Subcutaneous preadipocyte (primary cell): Measurements from ENCODE around the gene TNFRSF25. TPM values are rescaled to one million over a fixed set of nuclear protein-coding genes. Genes with fewer than 3 reads are reported as not detected.

Source experiments
- small RNA-seq: library from RNA; depleted of rRNA; stranded (forward); fragments of <200 nt; gene quantifications from one replicate; pipeline ENCODE3, GENCODE V24; 2012
- total RNA-seq: library from RNA; depleted of rRNA; stranded (reverse); fragments of >200 nt; gene quantifications from 2 replicates; pipeline ENCODE4 v1.2.3, GENCODE V29; 2012

TNFRSF25 gene, protein sequence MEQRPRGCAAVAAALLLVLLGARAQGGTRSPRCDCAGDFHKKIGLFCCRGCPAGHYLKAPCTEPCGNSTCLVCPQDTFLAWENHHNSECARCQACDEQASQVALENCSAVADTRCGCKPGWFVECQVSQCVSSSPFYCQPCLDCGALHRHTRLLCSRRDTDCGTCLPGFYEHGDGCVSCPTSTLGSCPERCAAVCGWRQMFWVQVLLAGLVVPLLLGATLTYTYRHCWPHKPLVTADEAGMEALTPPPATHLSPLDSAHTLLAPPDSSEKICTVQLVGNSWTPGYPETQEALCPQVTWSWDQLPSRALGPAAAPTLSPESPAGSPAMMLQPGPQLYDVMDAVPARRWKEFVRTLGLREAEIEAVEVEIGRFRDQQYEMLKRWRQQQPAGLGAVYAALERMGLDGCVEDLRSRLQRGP
- 0.37 and 3.1 TPM in 2 replicates for total RNA-seq

DNA sequence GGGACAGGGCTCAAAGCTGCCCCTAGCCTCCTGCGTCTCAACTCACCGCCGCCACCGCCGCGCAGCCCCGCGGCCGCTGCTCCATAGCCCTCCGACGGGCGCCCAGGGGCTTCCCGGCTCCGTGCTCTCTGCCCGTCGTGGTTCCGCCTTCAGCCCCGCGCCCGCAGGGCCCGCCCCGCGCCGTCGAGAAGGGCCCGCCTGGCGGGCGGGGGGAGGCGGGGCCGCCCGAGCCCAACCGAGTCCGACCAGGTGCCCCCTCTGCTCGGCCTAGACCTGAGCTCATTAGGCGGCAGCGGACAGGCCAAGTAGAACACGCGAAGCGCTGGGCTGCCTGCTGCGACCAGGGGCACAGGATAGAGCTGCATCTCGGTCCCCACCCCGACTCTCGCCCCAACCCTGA is at the start of gene TNFRSF25:
Gene TNFRSF25, minus strand, starts transcription at position 151 of the 400 bp plus-strand sequence. Its CDS starts 66 bp downstream, at position 85.

DNA sequence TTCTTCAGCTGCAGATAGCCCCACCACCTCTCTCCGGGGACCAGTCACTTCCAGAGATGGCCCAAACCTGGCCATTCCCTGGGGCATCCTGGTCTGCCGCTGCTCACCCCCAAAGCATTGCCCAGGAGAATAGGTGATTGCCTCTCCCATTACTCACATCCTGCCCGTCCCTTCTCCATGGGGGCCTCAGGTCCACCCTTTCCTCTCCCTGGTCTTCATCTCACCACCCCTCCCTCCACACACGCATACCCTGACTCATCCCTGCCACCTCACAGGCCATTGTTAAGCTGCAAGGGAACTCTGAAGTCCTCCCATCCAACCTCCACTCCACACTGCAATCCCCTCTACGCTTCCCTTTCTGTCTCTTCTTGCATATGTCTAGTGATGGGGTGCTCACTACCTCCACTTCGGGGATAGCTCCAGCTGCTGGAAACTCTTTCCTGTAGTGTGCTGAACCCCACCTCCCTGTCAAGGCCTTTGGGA is 25.5 kb upstream of the TNFRSF25 start, which contains the start of gene PLEKHG5:
Gene PLEKHG5, minus strand, starts transcription at position 188 of the 483 bp plus-strand sequence. CDS start 14,096 bp downstream, outside the sequence.

DNA sequence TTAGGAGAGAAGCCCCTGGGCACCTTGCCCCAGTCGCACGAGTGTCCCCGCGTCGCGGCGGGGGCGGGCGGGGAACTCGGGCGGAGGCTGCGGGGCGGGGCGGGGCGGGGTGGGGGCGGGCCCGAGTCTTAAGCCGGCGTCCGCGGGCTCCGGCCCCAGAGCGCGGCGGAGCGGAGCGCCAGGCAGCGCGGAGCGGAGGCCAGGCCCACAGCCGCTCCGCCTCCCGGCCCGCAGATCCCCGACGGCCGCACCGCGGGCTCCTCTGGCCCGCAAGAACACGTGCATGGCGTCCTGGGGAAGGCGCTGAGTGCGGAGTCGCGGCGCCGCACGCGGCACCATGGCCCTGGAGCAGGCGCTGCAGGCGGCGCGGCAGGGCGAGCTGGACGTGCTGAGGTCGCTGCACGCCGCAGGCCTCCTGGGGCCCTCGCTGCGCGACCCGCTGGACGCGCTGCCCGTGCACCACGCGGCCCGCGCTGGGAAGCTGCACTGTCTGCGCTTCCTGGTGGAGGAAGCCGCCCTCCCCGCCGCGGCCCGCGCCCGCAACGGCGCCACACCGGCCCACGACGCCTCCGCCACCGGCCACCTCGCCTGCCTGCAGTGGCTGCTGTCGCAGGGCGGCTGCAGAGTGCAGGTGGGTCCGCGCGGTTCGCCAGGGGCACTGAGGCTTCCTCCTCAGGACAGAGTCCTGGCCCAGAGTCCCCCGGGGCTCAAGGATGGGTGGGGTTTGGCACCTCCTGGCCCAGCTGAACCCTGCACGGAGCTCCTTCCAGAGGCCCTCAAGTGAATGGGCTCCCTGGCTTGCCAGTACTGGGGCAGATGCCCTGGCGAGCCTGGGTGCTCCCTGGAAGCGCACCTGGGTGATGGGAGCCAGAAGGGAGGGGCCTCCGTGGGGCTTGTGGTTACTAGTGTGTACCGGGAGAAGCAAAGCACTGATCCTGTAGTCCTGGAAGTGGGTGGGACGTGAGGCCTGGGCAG is 41.1 kb downstream of the TNFRSF25 start, which contains the start of gene ESPN:
Gene ESPN, plus strand, starts transcription at position 158 of the 975 bp plus-strand sequence. Its CDS starts 180 bp downstream, at position 338.

DNA sequence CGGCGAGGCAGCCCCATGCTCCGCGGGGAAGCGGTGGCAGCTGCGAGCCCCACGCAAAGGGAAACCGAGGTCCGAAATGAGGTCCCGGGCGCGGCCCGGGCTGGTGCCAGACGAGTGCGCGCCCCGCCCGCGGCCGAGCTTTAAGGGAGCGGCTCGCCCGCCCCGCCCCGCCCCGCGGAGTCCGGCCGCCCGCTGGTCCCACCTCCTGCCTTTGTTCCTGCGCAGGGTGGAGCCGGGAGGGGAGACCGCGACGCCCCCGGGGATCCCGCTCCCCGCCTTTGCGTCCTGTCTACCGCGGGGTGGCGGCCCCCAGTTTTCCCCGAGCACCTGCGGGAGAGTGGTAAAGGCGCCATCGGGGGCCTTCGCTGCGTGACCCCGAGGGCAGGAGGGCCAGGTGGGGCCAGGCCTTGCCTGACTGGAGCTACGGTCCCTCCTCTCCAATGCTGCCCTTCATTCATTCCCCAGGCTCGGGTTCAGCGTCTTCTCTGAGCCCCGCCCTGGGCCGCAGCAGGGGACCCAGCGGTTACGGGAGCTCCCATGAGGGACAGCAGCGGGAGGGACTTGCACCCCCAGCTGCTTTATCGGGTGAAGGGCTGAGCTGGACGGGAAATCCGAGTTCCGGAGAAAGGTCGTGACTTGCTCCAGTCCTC is 46.0 kb downstream of the TNFRSF25 start, which contains the start of gene HES2:
Gene HES2, minus strand, starts transcription at position 116 of the 650 bp plus-strand sequence. Its CDS starts 99 bp downstream, at position 17.

Small RNA genes lying within 50 kb of the gene (small RNA-seq; reads per million reads assigned to genes)
- gene MIR4252 = not detected

Other genes with a start within 250 kb of the TNFRSF25 start
- gene ICMT, start 230.2 kb downstream of the TNFRSF25 start, total RNA-seq = 57.7 and 75.5 TPM in 2 replicates
- gene HES3, start 222.0 kb downstream of the TNFRSF25 start, total RNA-seq = not detected in 2 replicates
- 3.3 and 3.7 TPM in 2 replicates for gene GPR153, start 205.1 kb downstream of the TNFRSF25 start, total RNA-seq
- gene ACOT7, start 72.4 kb downstream of the TNFRSF25 start, total RNA-seq = 28.2 and 29.8 TPM in 2 replicates
- gene HES2, start 46.3 kb downstream of the TNFRSF25 start, total RNA-seq = under 0.01 TPM in 1 of 2 replicates, not detected in the other
- gene ESPN, start 41.4 kb downstream of the TNFRSF25 start, total RNA-seq = not detected in 2 replicates
- 0.37 and 10.6 TPM in 2 replicates for gene PLEKHG5, start 25.5 kb upstream of the TNFRSF25 start, total RNA-seq
- 24.6 and 47.7 TPM in 2 replicates for gene NOL9, start 88.3 kb upstream of the TNFRSF25 start, total RNA-seq
- under 0.01 TPM in 1 of 2 replicates, not detected in the other for gene TAS1R1, start 89.1 kb upstream of the TNFRSF25 start, total RNA-seq
- gene ZBTB48, start 113.8 kb upstream of the TNFRSF25 start, total RNA-seq = 8.1 and 11.9 TPM in 2 replicates
- 63.9 and 79.0 TPM in 2 replicates for gene KLHL21, start 136.7 kb upstream of the TNFRSF25 start, total RNA-seq
- gene PHF13, start 147.6 kb upstream of the TNFRSF25 start, total RNA-seq = 10.7 and 12.3 TPM in 2 replicates
- gene THAP3, start 158.7 kb upstream of the TNFRSF25 start, total RNA-seq = 16.0 and 19.5 TPM in 2 replicates
- 27.2 and 30.7 TPM in 2 replicates for gene DNAJC11, start 235.6 kb upstream of the TNFRSF25 start, total RNA-seq